Small intestine (tissue), 7 donors: ENCODE data around the gene PVR. TPM values are rescaled to one million over a fixed set of nuclear protein-coding genes. Genes with fewer than 3 reads are reported as not detected.
A peak's percentile ranks its signal among the peaks of the same experiment; 100 is the strongest.

ENCODE experiments used
- DNase-seq, 2 donors: peaks; one replicate each; pipeline versions ENCODE4 v3.0.0 to v3.0.0-alpha.2; 2013
- FAIRE-seq: peaks from 2 replicates; lab custom pipeline; 2012; peaks lifted over from hg19 to GRCh38; lab: Jason Lieb, UNC
- H3K27ac ChIP-seq, 3 donors: one replicate each; pipeline ENCODE4 v1.5.1; 2013; ENCODE audit warnings: low read length in 2 of 3, mild to moderate bottlenecking in 2 of 3, control low read depth in 1 of 3, inconsistent platforms in 1 of 3, low read depth in 1 of 3, moderate library complexity in 1 of 3
- H3K27me3 ChIP-seq, 3 donors: one replicate each; pipeline ENCODE4 v1.6.1; 2013; ENCODE audit warnings: low read length in 3 of 3, inconsistent platforms in 1 of 3; ENCODE audit not compliant: control insufficient read depth in 3 of 3, insufficient read depth in 3 of 3
- H3K36me3 ChIP-seq, 3 donors: one replicate each; pipeline ENCODE4 v1.6.1; 2013; ENCODE audit warnings: low read length in 3 of 3, inconsistent platforms in 1 of 3, low read depth in 1 of 3, mild to moderate bottlenecking in 1 of 3, moderate library complexity in 1 of 3; ENCODE audit not compliant: control insufficient read depth in 3 of 3, insufficient read depth in 2 of 3
- H3K4me1 ChIP-seq, 3 donors: one replicate each; pipeline ENCODE4 v1.6.1; 2013; ENCODE audit warnings: low read length in 2 of 3, inconsistent platforms in 1 of 3, low read depth in 1 of 3, mild to moderate bottlenecking in 1 of 3, moderate library complexity in 1 of 3; ENCODE audit not compliant: control insufficient read depth in 3 of 3, insufficient read depth in 2 of 3
- H3K4me3 ChIP-seq, 3 donors: one replicate each; pipeline ENCODE4 v1.5.1; 2013; ENCODE audit warnings: low read length in 3 of 3, control low read depth in 1 of 3, inconsistent platforms in 1 of 3, low read depth in 1 of 3, mild to moderate bottlenecking in 1 of 3, moderate library complexity in 1 of 3
- H3K9me3 ChIP-seq, 2 donors: one replicate each; pipeline ENCODE4 v1.6.1; 2013; ENCODE audit warnings: low read depth in 1 of 2, low read length in 1 of 2; ENCODE audit not compliant: control insufficient read depth in 2 of 2, insufficient read depth in 1 of 2
- WGBS, 3 donors: extraction: QIAGEN DNeasy Blood & Tissue Kit; methylation state at CpG; one replicate each; pipeline ENCODE4 v1.1.7; 2013; 5-methylcytosine and 5-hydroxymethylcytosine counted together
- polyA plus RNA-seq, 4 donors: library from polyadenylated mRNA; stranded (reverse) in 3 of 4; unstranded in 1 of 4; fragments of 200-250 nt in 3 of 4; fragments of 120-200 nt in 1 of 4; gene quantifications; one replicate each; pipeline versions ENCODE4 v1.2.1 to v1.2.3, GENCODE V29; 2013
- donor health status: healthy with polysubstance abuse.
- donor health status: control.
- donor health status: control.
- donor health status: Bipolar disorder and iron deficiency.
- donor health status: healthy.

PVR gene
- polyA plus RNA-seq, 4 donors: 19.9 to 96.6 (median 24.1) TPM

- DNase-seq (no peak), FAIRE-seq (no peak)
- WGBS, 3 donors: 90 to 95% (median 93%) methylated on average over 9 of the region's 9 CpGs
- peak overlapping the region in 1 of 3 donors; percentile 0 for H3K27ac ChIP-seq
- no peak overlapping the region for H3K4me3 ChIP-seq
- H3K9me3 ChIP-seq: no peaks in the 10 kb centered on the region
- peaks cover 0 to 13% (median 0%) of the 10 kb centered on the region in 3 donors for H3K36me3 ChIP-seq
- H3K27me3 ChIP-seq: no peaks in the 10 kb centered on the region
- H3K4me1 ChIP-seq: peaks cover 0 to 60% (median 4%) of the 10 kb centered on the region in 3 donors
Measured at GRCh38 chr19:44641501-44642265, 2.0 kb upstream of the PVR start.

GRCh38 chr19:44642377-44642776 is 1.3 kb upstream of the PVR start:
- H3K36me3 ChIP-seq: peaks cover 0 to 18% (median 0%) of the 10 kb centered on the region in 3 donors
- no peaks in the 10 kb centered on the region for H3K9me3 ChIP-seq
- FAIRE-seq (no peak), DNase-seq (no peak)
- WGBS, 3 donors: 17 to 33% (median 24%) methylated on average over 1 of the region's 1 CpG
- peak overlapping the region in 1 of 3 donors; percentile 0 for H3K27ac ChIP-seq
- no peak overlapping the region for H3K4me3 ChIP-seq
- peaks cover 0 to 57% (median 4%) of the 10 kb centered on the region in 3 donors for H3K4me1 ChIP-seq
- no peaks in the 10 kb centered on the region for H3K27me3 ChIP-seq

GRCh38 chr19:44644402-44645016 is 799 bp downstream of the PVR start:
- peak; percentile 36 to 86 for DNase-seq
- WGBS, 3 donors: 3 to 12% (median 6%) methylated on average over 13 of the region's 13 CpGs
- H3K4me3 ChIP-seq: peak overlapping the region; percentile 75 to 94 (median 88)
- no peaks in the 10 kb centered on the region for H3K9me3 ChIP-seq
- H3K4me1 ChIP-seq: peaks cover 0 to 51% (median 0%) of the 10 kb centered on the region in 3 donors
- no peaks in the 10 kb centered on the region for H3K27me3 ChIP-seq
- H3K27ac ChIP-seq: peak overlapping the region; percentile 73 to 97 (median 88)
- FAIRE-seq: no peak
- peaks cover under 1 to 37% (median 1%) of the 10 kb centered on the region in 3 donors for H3K36me3 ChIP-seq

- Histone ChIP-seq H3K9me3 (no peaks in the 10 kb centered on the region), H3K4me1 (peaks cover 0 to 41% (median 0%) of the 10 kb centered on the region in 3 donors), H3K4me3 (peak overlapping the region in 2 of 3 donors; percentile 22 to 50), H3K27me3 (no peaks in the 10 kb centered on the region), H3K36me3 (peaks cover 2 to 47% (median 6%) of the 10 kb centered on the region in 3 donors), H3K27ac (peak overlapping the region in 1 of 3 donors; percentile 68)
- FAIRE-seq (no peak), DNase-seq (peak in 1 of 2 donors; percentile 54)
- WGBS, 3 donors: 56 to 78% (median 71%) methylated on average over 8 of the region's 8 CpGs
Measured at GRCh38 chr19:44645407-44646048, 1.8 kb downstream of the PVR start.

- 80 to 87% (median 85%) methylated on average over 3 of the region's 3 CpGs for WGBS, 3 donors
- peak overlapping the region in 2 of 3 donors; percentile 22 to 50 for H3K4me3 ChIP-seq
Measured at GRCh38 chr19:44646049-44646416, 2.3 kb downstream of the PVR start.

GRCh38 chr19:44647144-44647543 is 3.4 kb downstream of the PVR start:
- 72 to 87% (median 81%) methylated on average over 29 to 31 of the region's 31 CpGs for WGBS, 3 donors
- DNase-seq (no peak), FAIRE-seq (no peak)
- H3K4me3 ChIP-seq: peak overlapping the region in 1 of 3 donors; percentile 50
- peaks cover 6 to 63% (median 11%) of the 10 kb centered on the region in 3 donors for H3K36me3 ChIP-seq
- H3K27ac ChIP-seq: peak overlapping the region in 1 of 3 donors; percentile 45
- no peaks in the 10 kb centered on the region for H3K27me3 ChIP-seq
- H3K9me3 ChIP-seq: no peaks in the 10 kb centered on the region
- peaks cover 0 to 29% (median 0%) of the 10 kb centered on the region in 3 donors for H3K4me1 ChIP-seq

More at GRCh38 chr19:44646049-44646416, 2.3 kb downstream of the PVR start:
- Histone ChIP-seq H3K27me3 (no peaks in the 10 kb centered on the region), H3K36me3 (peaks cover 2 to 52% (median 6%) of the 10 kb centered on the region in 3 donors), H3K9me3 (no peaks in the 10 kb centered on the region), H3K27ac (peak overlapping the region in 1 of 3 donors; percentile 68), H3K4me1 (peaks cover 0 to 36% (median 0%) of the 10 kb centered on the region in 3 donors)
- FAIRE-seq (no peak), DNase-seq (no peak)

GRCh38 chr19:44648631-44649251 is 5.0 kb downstream of the PVR start:
- DNase-seq: no peak
- Histone ChIP-seq H3K4me1 (peaks cover 0 to 21% (median 0%) of the 10 kb centered on the region in 3 donors), H3K27me3 (no peaks in the 10 kb centered on the region), H3K9me3 (no peaks in the 10 kb centered on the region), H3K27ac (peak overlapping the region in 2 of 3 donors; percentile 8 to 33), H3K36me3 (peaks cover 10 to 79% (median 11%) of the 10 kb centered on the region in 3 donors), H3K4me3 (no peak overlapping the region)
- WGBS, 3 donors: 59 to 67% (median 60%) methylated on average over 3 of the region's 3 CpGs
- FAIRE-seq: no peak
